T47D (cell line): ENCODE data around the gene PLPP7.
"Not testable (repeated sequence)": the region's sequence is repeated elsewhere in the genome, so short reads cannot be mapped to it uniquely, and the experiment has no call there.

Experiments used
- DNase-seq, 2 experiments: peaks; one replicate each; pipeline versions ENCODE4 v3.0.0 to v3.0.0-alpha.2; 2011 to 2012; ENCODE audit warnings: low read depth in 1 of 2, low spot score in 1 of 2
- JUND ChIP-seq: IDR thresholded peaks from 2 replicates; pipeline ENCODE4 v1.6.1; 2012; ENCODE audit warnings: low read depth
- in situ Hi-C: cut with HindIII; loops from 2 replicates; pipeline ENCODE4 v1.10.0; 2016; ENCODE audit warnings: low sequenced_read_pairs, low pct_unique_long_range_greater_than_20kb

Gene PLPP7

GRCh38 chr9:131347376-131348020, 58.0 kb downstream of the PLPP7 start:
- TF ChIP-seq JUND, result no peak
- in situ Hi-C loops, result no loop called here
- DNase-seq, result no peak

DNA sequence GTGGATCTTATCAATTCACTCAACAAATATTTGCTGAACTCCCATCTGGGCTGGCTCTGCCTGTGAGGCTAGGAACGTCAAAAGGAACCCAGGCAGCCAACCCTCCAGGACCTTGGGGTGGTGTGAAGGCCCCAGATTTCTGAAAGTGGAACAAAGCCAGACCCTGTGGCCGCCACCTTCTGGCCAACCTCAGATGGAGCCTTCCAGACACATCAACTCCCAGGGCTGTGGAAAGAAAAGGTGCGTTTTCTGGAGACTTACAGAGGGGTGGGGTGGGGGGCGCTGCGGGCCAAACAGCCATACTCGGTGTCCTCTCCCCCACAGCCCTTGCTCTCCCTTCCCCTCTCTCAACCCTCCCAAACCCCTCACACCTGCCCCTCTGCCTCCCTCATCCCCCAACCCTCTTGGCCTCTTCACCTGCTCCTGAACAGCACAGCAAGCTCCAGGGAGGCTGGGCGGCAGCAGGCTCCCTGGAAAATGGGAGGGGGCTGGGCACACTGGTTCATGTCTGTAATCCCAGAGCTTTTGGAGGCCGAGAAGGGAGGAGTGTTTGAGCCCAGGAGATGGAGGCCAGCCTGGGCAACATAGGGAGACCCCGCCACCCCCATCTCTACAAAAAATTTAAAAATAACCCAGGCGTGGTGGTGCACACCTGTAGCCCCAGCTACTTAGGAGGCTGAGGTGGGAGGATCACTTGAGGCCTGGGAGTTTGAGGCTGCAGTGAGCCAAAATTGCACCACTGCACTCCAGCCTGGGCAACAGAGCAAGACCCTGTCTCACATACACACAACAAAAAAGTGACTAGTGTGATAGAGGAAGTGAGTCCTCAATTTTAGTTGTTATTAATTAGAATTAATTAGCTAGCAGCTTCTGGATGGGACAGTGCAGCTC, 59.4 kb downstream of the PLPP7 start:
- in situ Hi-C loops, result no loop called here
- no peak for TF ChIP-seq JUND
- DNase-seq, result peak in 1 of 2 experiments; percentile 37

GRCh38 chr9:131349522-131349880, 60.0 kb downstream of the PLPP7 start:
- no peak for TF ChIP-seq JUND
- in situ Hi-C loops, result no loop called here

DNA sequence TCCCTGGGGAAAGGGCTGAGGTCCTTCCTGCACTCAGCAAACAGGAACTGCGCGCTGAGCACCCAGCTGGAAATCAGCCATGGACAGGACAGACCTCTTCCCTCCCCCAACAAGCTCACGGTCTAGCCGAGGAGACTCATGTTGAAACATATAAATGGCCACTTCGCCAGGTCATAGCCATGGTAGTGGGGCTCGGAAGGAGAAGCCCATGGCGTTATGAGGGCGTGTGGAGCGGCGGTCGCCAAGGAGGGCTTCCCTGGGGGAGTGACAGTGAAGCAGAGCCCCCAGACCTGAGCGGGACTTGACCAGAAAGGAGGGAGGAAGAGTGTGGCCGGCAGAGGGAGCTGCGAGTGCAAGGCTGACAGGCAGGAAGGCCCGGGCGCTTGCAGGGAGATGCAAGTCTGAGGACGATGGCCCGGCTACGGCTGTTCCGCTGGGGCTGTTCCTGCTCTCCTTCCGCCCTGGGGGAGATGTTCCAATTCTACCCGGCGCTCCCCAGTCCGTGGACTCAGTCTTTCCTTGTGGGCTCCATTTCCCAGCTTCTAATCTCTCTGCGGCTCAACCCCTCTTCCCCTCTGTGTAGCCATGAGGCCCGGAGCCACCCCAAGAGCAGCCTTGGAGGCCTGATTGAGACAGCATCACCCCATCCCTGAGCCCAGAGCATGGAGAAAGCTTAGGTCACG, 60.5 kb downstream of the PLPP7 start:
- no peak for TF ChIP-seq JUND
- peak; percentile 89 to 90 for DNase-seq
- in situ Hi-C loops, result no loop called here

More at GRCh38 chr9:131349522-131349880, 60.0 kb downstream of the PLPP7 start:
- no peak for DNase-seq

- DNase-seq, in situ Hi-C loops: not testable (repeated sequence)
These were observed 67.0 kb downstream of the PLPP7 start for GRCh38 chr9:131356479-131356878.

DNA sequence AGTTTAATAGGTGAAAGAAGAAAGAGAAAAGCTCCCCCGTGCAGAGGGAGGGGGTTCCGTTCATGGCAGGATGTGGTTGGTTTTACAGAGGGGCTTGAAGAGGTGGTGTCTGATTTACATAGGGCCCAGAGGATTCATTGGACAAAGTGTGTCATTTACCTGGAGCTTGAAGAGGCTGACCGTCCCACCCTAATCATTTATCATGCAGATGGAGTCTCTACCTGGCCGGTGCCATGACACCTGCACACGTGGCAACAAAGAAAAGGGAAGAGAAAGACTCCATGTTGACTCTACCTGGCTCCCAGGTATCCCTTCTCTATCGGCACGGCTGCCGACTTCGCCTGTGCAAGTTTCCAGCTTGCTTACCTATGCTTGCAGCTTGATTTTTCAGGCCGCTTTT, 69.0 kb downstream of the PLPP7 start:
- TF ChIP-seq JUND, result no peak
- in situ Hi-C loops, result no loop called here
- no peak for DNase-seq
